Activated naive CD4-positive, alpha-beta T cell (primary cell): ENCODE data around the gene TMPRSS6.

Source experiments
- DNase-seq, 4 experiments: peaks; one replicate each; lab custom pipeline; 2025; lab: John Stamatoyannopoulos, UW

TMPRSS6 gene

DNA sequence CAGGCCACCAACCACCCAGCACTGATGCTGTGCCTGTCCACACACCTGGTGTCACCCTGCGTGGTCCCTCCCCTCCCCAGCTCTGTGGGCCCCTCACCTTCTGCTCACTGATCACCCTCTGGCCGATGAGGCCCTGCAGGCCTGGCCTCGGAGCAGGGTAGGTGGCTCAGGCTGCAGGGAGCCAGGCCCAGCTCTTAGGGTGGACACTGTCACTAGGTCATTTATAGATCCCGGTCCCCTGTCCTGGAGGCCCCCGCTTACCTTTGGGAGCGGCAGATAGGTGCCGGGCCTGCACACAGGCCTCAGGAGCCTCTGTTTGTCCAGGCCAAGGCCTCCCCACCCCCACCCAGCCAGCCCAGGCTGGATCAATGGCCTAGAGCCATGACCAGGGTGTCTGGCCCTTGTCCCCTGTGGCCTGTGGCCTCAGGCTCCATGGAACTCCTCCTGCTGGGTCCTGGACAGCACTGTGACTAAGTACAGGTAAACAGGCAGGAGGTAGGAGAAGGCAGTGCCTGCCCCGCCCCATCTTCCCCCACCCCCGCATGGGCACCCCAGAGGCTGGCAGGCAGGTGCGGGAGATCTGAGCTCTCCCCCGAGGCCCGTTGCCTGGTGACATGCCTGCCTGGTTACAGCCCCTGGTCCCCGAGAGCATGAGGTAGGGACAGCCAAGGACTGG, at the start of gene TMPRSS6:
Gene TMPRSS6, minus strand, starts transcription at position 472 of the 676 bp plus-strand sequence. CDS start 6,296 bp downstream, outside the sequence.
- DNase-seq = no peak

DNA sequence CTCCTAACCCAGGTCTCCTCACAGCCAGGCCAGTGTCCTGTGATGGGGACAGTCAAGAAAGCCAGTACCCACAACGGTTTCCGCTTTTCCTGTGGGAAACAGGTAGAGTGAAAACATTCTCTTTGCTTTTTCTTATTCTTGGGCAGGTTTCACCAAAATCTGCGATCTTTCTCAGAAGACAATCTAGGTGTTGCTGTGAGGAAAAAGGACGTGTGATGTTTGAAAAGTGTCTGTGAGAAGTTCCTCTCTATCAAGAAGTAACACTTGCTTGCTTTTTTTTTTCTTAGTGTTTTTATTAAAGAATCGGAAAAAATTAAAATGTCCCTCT, 49.4 kb upstream of the TMPRSS6 start:
- DNase-seq = no peak

DNA sequence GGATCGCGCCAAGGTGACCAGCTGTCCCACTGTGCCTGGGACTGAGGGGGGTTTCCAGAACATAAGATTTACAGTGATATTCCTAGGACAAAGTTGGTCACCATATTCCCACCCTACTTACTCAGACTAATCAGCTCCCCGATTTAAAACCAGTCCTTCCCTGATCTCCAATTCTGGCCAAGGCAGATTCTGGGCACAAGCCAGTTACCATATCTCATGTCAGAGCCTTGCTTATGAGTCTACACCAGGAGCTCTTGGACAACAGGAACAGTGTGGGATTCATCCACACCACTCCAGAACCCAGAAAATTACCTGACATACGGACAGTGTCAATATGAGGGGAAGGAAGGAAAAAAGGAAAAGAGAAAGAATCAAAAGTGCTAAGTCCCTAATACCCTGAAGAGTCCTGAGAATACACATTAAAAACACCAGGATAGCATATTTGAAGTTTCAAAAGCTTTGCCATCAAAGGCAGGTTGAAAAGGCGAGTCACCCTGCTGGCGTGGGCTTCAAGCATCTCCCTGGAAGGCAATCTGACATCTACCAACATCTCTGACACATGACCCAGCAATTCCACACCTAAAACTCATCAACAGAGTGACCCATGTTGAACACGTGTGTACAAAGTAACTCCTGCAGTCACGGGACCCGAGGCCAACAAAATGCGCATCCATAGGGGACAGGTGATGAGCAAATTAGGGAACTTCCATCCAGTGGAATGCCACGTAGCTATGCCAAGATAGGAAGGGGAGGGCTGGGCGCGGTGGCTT, 48.2 kb upstream of the TMPRSS6 start:
- no peak for DNase-seq

DNA sequence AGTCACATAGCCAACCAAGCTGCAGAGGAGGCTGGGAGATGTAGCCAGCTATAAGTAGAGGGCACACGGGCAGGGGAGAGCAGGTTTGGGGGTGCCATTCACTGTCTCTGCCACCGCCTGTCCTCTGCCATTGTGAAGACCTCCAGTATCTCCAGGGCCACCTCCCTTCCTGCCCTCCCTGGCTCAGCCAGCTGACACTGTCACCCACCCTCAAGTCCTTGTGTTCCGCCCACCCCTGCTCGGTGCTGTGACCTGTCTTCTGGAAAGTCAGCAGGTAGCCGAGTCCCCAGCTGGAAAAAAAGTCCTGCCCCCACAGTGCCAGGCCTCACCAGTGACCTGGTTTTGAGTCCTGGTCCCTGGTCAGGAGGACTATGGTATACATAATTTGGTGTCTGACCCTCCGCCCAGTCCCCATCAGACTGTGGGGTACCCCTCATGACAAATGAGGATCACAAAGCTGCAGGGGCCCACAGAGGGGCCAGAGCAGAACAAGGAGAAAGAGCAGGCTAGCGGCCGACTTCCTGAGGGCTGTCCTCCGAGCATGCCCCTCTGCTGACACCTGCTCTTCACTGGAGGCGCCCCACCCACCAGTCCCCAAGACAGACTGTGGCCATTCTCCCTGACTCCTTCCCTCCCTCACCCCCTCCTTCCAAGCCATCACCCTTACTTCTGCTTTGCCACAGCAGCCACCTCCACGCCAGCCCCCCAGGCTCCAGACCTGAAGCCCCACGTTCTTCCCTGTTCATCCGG, 47.3 kb upstream of the TMPRSS6 start:
- no peak for DNase-seq

DNA sequence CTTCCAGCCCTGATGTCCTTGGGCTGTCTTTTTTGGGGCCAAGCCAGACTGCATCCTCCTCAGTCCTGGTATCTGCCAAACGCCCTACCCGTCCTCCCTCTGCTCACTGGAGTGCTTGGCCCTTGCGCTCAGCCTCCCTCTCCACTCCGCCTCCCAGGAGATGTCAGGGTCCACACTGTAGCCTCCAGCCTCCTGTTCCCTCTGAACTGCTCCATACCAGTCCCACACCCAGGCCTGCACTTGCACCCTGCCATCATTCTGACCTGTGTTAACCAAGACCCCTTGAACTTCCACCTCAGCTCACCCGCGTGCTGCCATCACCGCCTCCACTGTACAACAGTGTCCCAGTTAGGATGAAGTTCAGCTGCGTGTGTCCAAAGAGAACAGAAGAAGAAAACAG, 46.5 kb upstream of the TMPRSS6 start:
- no peak for DNase-seq

DNA sequence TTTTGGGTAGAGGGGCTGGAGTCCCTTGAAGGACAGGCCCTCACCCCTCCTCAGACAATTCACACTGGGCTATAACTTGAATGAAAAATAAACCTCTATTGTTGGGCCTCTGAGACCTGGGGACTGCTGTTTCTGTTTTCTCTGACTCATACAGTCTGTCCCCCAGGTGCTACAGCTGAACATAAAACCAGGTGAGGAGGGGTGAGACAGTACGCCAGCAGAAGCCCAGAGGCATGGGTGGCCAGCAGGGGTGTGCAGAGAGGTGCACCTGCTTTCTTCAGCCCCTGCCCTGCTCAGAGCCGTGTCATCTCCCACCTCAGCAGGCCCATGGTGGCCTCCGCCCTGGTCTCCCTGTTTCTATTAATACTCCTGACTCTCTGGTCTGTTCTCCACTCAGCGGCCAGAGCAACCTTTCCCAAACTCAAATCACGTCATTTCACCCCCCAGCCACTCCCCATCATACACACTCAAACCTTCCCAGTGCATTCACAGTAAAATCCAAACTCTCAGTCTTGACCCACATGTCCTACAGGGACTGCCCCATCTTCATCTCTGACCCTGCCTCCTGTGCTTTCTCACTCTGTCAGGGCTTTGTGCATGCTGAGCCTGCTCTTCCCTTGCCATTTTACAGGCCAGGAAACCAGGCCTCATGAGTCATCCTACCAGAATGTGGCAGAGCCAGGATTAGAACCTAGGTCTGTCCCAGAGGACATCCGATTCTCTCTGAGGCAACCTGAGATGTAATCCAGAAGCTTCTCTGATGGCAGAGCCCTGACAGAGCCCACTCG, 45.6 kb upstream of the TMPRSS6 start:
- no peak for DNase-seq

DNA sequence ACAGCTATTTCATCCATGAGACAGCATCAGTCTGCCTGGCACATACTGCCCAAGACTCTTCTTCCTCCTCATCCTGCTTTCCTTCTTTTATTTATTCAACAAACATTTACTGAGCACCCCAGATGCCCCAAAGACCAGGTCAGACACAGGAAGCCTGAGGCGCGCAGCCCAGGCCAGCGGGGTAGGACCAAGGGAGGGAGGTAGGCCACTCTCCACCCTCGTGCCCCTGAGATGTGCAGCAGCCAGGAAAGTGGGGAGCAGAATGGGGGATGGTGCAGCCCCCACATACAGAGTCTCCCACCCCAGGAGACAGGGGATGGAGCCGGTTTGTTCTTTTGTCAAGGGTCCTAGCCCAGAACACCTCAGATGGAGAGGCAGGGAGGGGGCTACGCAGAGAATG, 44.4 kb upstream of the TMPRSS6 start:
- no peak for DNase-seq

DNA sequence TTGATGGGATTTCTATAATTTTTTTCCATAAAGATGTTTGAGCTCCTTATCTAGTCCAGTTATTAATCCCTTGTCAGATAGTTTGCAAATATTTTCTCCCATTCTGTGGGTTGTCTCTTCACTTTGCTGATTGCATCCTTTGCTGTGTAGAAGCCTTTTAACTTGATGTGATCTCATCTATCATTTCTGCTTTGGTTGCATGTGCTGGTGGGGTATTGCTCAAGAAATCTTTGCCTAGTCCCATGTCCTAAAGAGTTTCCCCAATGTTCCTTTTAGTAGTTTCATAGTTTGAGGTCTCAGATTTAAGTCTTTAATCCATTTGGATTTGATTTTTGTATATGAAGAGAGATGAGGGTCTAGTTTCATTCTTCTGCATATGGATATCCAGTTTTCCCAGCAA, 41.9 kb upstream of the TMPRSS6 start:
- no peak for DNase-seq

DNA sequence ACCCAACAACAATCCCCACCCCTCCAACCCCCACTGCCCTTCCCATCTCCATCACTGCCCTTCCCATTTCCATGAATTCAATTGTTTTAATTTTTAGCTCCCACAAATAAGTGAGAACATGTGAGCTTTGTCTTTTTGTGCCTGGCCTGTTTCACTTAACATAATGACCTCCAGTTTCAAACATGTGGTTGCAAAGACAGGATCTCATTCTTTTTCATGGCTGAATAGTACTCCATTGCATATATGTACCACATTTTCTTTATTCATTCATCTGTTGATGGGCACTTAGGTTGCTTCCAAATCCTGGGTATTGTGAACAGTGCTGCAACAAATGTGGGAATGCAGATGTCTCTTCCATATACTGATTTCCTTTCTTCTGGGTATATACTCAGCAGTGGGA, 41.2 kb upstream of the TMPRSS6 start:
- DNase-seq = no peak

DNA sequence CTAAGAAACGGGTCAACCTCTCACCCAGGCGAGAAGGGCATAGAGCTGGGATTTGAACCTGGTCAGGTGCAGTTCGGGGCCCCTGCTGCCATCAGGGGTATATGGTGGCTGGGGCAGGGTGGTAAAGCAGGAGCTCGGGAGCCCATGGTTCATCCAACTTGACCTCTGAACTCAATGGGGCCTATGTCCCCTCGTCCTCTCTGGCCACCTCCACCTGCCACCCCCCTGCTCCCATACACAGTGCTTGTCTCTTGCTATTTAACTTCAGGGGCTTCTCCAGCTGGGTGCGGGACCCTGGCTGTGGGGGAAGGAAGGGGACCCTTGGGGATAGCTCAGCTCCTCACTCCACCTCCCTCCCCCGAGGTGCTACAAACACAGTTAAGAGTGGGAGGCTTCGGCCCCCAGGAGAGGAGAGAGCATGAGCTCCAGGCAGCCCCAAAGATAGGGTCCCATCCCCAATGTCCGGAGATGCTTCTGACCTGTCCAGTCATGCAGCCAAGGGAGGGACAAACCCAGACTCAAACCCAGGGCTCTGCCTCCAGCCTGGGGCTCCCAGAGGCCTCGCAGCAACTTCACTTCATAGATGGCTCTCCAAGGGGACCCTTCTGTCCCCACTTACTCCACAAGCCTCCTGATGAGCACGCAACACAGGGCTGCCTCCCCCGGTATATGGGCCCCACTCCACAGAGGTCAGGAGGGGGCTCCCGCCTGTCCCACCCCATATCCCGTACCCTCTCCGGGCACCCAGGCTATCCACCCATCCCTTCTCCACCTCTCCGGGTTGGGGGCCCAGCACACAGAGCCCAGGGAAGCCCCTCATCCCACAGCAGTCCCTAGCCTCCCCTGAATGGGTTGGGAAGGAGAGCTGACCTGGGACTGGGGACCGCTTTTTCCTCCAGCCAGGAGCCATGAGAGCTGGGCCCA, 39.5 kb upstream of the TMPRSS6 start:
- DNase-seq = no peak

DNA sequence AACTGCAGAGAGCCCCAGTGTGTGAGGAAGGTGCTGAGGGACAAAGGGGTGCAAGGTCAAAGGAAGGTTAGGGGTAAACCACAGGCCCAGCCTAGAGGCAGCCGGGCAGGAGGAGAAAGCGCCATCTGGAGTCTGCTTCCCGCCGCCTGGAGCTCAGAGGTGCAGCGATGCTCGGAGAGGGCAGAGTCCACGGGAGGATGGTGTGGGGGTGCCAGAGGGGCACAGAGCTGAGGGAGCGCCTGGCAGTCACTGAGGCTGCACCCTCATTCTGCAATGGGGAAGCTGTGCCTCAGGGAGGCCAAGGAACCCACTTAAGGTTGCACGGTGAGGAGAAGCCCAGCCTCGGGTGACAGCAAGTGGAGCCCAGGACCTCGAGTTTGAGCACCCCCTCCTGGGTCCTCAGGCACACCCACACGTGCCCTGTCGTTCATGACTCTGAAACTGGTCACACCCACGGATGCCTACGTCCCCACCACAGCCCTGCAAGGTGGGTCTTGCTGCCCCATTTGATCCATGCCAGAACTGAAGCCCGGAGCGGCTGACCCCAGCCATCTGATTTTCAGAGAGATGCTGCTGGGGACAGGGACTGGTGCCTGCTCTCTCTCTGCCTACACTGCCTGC, 38.6 kb upstream of the TMPRSS6 start:
- DNase-seq = peak in 1 of 4 experiments; percentile 17

DNA sequence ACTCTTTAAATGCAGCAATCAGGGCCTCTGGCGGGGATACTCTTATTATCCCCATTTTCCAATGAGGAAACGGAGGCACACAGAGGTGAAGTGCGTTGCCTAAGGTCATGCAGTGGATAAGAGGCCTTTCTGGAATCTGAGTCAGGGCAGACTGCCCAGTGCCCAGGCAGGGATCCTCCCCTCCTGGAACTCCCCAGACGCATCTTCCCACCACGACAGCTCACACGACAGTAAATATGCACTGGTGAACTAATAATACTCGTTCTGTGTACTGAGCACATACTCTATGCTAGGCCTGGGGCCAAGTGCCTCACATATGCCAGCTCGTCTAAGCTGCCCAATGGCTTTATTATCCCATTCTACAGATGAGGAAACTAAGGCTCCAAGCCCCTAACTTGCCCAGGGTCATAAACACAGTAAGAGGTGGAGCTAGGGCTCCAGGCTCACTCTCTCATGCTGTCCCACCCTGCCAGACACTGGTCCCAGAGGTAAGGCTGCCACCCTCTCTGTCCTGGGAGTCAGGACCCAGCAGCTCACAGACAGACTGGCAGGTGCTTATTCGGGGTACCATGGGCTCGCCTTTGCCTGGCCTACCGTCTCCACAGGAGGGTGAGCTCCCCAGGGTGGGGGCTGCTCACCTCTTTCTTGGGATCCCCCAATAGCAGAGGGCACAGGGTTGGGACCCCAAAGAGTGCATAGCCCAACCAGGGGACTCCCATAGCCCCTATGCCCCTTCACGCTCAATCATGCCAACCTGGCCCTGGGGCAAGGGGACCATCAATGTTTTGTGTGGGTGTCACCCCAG, 37.9 kb upstream of the TMPRSS6 start:
- no peak for DNase-seq

DNA sequence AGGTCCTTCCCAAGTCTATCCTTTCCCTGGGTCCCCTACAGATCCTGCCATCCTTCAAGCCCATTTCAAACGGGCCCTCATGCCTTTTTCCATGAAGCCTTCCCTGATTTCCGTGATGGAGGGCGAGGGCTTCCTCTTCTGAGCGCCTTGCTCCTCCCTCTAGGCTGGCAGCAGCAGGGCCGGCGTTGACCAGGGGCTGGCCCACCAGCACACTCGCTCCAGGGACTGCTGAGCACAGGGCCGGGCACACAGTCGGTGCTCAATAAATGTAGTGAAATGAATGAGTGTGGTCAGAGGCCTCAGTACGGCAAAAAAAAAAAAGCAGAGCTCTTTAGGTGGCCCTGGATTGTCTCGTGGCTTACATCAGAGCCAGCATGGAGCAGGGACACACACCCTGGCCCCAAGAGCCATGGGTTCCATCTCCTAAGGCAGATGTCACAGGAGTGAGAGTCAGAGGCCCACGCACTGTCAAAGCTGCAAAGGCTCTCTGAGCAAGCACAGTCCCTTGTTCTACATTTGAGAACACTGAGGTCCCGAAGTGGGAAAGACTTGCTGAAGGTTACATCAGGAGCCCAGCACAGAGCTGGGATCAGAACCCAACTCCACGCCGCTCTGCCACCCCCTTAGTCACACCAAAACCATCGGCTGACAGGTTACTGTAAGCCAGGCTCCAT, 37.1 kb upstream of the TMPRSS6 start:
- no peak for DNase-seq

DNA sequence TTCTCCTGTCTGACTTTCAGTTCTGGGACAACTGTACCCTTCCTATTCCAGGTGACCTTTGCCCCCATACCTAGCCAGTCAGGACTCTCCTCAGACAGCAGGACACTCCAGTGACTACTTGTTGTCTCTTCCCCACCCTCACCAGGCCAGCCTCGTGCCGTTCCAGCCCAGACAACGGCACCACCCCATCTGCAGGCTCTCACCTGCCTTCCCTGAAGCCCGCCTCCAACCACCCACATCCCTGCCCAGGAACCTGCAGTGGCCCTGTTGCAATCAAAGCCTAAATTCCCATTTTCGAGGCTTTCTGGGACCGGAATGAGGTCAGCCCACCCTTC, 36.5 kb upstream of the TMPRSS6 start:
- DNase-seq = no peak

DNA sequence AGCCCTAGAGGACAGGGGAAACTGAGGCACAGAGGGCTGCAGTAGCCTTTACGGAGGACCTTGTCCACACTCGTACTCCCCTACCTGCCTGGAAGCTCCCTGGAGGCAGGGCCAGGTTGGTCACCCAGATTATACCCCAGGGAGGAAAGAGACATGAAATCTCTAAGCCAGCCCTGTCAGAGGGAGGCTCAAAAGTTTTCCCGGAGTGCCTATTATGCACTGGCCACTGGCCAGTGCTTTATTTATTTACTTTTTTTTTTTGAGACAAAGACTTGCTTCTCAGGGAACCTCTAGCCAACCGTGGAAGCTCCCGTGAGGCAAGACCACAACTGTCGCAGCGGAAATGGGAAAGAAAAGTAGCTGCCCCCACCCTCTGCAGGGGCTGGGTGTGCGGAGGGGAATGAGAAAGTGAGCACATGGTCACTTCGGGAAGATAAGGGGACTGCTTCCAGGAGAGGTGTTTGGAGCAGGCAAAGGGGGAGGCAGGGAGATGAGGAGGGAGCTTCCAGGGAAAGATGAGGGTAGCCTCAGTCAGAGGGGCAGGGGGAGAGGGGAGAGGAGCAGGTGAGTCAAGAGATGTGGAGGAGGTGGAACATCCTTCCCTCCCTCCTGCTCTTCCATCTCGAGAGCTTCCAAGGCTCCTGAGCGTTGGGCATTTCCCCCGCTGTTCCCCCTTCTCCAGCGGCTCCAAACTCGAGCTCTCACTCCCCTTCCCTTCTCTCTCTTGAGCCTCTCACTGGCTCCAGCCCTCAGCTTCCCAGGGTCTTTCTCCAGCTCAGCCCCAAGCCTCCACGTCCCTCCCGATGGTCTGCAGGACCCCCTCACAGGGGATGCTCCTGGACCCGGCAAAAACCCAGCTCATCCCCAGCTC, 35.9 kb upstream of the TMPRSS6 start:
- DNase-seq = no peak

DNA sequence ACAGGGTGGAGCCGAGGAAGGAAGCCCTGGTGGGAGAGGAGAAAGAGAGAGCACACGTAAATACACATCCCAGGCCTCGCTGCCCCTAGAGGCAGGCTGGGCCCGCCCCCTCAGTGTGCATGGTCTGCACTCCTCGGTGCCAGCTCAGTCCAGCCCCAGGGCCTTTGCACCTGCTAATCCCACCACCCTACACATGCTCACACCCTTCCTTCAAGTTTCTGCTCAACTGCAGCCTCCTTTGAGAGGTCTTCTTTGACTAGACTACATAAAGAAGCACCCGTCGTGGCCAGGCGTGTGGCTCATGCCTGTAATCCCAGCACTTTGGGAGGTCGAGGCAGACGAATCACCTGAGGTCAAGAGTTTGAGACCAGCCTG, 34.7 kb upstream of the TMPRSS6 start:
- no peak for DNase-seq

DNA sequence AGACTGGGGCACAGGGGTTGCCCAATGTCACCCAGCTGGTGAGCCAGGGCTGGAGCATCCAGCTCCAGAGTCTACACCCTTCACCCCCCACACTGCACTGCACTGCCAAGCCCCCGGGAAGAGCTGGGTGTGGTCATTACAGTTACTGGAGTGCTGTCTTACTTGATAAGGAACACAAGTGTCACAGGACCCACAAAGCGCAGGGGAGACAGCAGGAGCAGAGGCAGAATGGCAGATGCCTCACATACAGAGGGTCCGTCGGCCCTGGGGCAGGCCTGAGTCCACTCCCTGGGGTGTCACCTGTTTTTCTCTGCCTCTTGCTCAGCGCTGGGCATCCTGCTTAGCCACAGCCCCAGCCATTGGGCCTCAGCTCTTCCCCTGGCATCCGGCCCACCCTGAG, 32.5 kb upstream of the TMPRSS6 start:
- DNase-seq = no peak

DNA sequence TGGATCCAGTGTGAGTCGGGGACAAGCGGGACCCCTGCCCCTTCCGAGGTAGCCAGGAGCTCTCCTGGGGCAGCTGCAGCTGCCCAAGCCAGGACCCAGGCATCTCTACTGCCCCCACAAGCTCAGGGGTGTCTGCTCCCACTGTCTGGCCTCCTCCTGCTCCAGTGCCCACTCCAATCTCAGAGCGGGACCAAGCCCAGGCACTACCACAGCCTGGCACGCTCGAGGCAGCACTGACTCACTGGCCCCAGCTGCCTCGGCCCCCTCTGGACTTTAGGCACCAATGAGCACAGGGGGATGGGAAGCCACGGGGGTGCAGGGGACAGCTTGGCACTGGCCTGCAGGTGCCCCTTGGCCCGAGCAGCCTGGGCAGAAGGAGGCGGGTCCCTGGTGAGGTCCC, 32.0 kb upstream of the TMPRSS6 start:
- DNase-seq = no peak
